ENCODE data around the gene CORO6.
"Not testable (repeated sequence)": the region's sequence is repeated elsewhere in the genome, so short reads cannot be mapped to it uniquely, and the experiment has no call there.

CORO6 gene

GRCh38 chr17:29622337-29623282 lies at the start of gene CORO6:
Gene CORO6 (minus strand): TSS chr17:29622912. CDS start chr17:29621421, 1,491 bp downstream.
- DNase-seq: peak; percentile 42

GRCh38 chr17:29671661-29672060 lies 48.9 kb upstream of the CORO6 start:
- no peak for DNase-seq

GRCh38 chr17:29669266-29669665 lies 46.6 kb upstream of the CORO6 start:
- no peak for DNase-seq

GRCh38 chr17:29667969-29668368 lies 45.3 kb upstream of the CORO6 start:
- DNase-seq: no peak

- no peak for DNase-seq
Measured at GRCh38 chr17:29665481-29665810, 42.7 kb upstream of the CORO6 start.

- DNase-seq: no peak
Measured at GRCh38 chr17:29664743-29665480, 42.2 kb upstream of the CORO6 start.

- DNase-seq: no peak
Measured at GRCh38 chr17:29663155-29663554, 40.4 kb upstream of the CORO6 start.

- DNase-seq: no peak
Measured at GRCh38 chr17:29661213-29661612, 38.5 kb upstream of the CORO6 start.

GRCh38 chr17:29659155-29659554 lies 36.4 kb upstream of the CORO6 start:
- DNase-seq: no peak

GRCh38 chr17:29655323-29655722 lies 32.6 kb upstream of the CORO6 start:
- DNase-seq: no peak

- DNase-seq: no peak
Measured at GRCh38 chr17:29653995-29654714, 31.4 kb upstream of the CORO6 start.

- no peak for DNase-seq
Measured at GRCh38 chr17:29652976-29653375, 30.3 kb upstream of the CORO6 start.

- not testable (repeated sequence) for DNase-seq
Measured at GRCh38 chr17:29651913-29652312, 29.2 kb upstream of the CORO6 start.

GRCh38 chr17:29650396-29650795 lies 27.7 kb upstream of the CORO6 start:
- DNase-seq: no peak

GRCh38 chr17:29649359-29649758 lies 26.6 kb upstream of the CORO6 start:
- DNase-seq: no peak

- DNase-seq: no peak
Measured at GRCh38 chr17:29648005-29648404, 25.3 kb upstream of the CORO6 start.

- DNase-seq: no peak
Measured at GRCh38 chr17:29645515-29646051, 22.9 kb upstream of the CORO6 start.

- no peak for DNase-seq
Measured at GRCh38 chr17:29643817-29644160, 21.1 kb upstream of the CORO6 start.

- DNase-seq: no peak
Measured at GRCh38 chr17:29642171-29642611, 19.5 kb upstream of the CORO6 start.

- DNase-seq: no peak
Measured at GRCh38 chr17:29640981-29641642, 18.4 kb upstream of the CORO6 start.

- DNase-seq: no peak
Measured at GRCh38 chr17:29640413-29640812, 17.7 kb upstream of the CORO6 start.

GRCh38 chr17:29633886-29634285 lies 11.2 kb upstream of the CORO6 start:
- no peak for DNase-seq

Measured in NCI-H774 (cell line).